ENCODE data around the gene PLCG2. TPM values are rescaled to one million over a fixed set of nuclear protein-coding genes. Genes with fewer than 3 reads are reported as not detected.

The PLCG2 gene
- total RNA-seq, 2 experiments from 2014 or later: 196 to 485 TPM

DNA sequence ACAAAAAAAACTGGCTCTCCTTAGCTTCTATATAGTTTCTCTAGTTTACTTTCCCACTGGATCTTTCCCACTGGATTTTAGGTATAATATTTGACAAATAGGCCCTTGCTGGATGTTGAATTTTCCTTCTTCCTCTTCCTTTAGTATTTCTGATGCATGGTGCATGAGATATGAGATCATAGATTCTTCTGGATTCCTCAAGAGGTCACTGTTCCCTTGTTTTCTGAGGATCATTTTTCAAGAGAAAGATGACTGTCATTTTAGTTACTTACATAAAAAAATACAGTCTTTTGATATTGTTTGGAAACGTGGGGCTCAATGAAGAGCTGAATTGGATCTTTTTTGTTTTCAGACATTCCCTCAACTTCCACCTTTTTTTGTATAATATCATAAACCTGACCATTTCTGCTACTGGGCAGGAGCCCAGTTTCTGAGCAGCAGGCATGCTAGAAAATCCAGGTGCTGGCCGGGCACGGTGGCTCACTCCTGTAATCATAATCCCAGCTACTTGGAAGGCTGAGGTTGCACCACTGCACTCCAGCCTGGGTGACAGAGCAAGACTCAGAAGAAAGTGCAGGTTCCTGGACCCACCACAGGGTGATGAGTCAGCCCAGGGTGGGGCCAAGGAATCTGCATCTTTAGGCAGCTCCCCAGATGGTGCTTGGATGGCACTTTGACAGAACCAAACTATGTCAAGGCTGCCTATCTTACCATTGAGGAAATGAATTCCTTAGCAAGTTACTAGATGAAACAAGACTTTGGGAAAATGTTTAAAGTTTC, 161.9 kb downstream of the PLCG2 start:
- no peak for DNase-seq (ENCODE audit: low spot score)
- no TSS peak for BruUV-seq (replicated peaks)
- H3K9me3 ChIP-seq (ENCODE audit: low read length): no peaks in the 10 kb centered on the region
- no peaks in the 10 kb centered on the region for H4K20me1 ChIP-seq (ENCODE audit: insufficient read depth, low read length)
- no peak overlapping the region for H2AFZ ChIP-seq (ENCODE audit: low read length)
- POLR2A ChIA-PET: interaction anchor here (0.7 kb wide), 1 partner anchor 11 kb away, joined by 3 read pairs; no protein-coding TSS in a partner anchor
- no peak for TF ChIP-seq EZH2phosphoT487 (IDR thresholded peaks at IDR 0.05; ENCODE audit: borderline replicate concordance, low read depth, low read length)
- TF ChIP-seq, protein P1, sequence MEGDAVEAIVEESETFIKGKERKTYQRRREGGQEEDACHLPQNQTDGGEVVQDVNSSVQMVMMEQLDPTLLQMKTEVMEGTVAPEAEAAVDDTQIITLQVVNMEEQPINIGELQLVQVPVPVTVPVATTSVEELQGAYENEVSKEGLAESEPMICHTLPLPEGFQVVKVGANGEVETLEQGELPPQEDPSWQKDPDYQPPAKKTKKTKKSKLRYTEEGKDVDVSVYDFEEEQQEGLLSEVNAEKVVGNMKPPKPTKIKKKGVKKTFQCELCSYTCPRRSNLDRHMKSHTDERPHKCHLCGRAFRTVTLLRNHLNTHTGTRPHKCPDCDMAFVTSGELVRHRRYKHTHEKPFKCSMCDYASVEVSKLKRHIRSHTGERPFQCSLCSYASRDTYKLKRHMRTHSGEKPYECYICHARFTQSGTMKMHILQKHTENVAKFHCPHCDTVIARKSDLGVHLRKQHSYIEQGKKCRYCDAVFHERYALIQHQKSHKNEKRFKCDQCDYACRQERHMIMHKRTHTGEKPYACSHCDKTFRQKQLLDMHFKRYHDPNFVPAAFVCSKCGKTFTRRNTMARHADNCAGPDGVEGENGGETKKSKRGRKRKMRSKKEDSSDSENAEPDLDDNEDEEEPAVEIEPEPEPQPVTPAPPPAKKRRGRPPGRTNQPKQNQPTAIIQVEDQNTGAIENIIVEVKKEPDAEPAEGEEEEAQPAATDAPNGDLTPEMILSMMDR (conservative IDR thresholded peaks at IDR 0.05; ENCODE audit: low read length): peak; percentile 65
- H3K9me2 ChIP-seq (ENCODE audit: insufficient read depth, low read length): no peaks in the 10 kb centered on the region
- no peak overlapping the region for H3K4me3 ChIP-seq (ENCODE audit: low read depth, low read length, poor library complexity, severe bottlenecking)
- no peaks in the 10 kb centered on the region for H3K79me2 ChIP-seq (ENCODE audit: insufficient read depth, low read depth, low read length)
- peaks cover 100% of the 10 kb centered on the region for H3K36me3 ChIP-seq (ENCODE audit: insufficient read depth, low read length)
- no peak overlapping the region for H3K27ac ChIP-seq (ENCODE audit: low read depth, low read length, poor library complexity, severe bottlenecking)
- H3K4me1 ChIP-seq (ENCODE audit: insufficient read depth, low read length, poor library complexity, severe bottlenecking): no peaks in the 10 kb centered on the region
- no peak overlapping the region for H3K4me2 ChIP-seq (ENCODE audit: low read length)
- CTCF ChIA-PET (ENCODE audit: unreplicated experiment): no interaction called here
- intact Hi-C loops (cut with micrococcal nuclease; ENCODE audit: unreplicated experiment): no loop called here

DNA sequence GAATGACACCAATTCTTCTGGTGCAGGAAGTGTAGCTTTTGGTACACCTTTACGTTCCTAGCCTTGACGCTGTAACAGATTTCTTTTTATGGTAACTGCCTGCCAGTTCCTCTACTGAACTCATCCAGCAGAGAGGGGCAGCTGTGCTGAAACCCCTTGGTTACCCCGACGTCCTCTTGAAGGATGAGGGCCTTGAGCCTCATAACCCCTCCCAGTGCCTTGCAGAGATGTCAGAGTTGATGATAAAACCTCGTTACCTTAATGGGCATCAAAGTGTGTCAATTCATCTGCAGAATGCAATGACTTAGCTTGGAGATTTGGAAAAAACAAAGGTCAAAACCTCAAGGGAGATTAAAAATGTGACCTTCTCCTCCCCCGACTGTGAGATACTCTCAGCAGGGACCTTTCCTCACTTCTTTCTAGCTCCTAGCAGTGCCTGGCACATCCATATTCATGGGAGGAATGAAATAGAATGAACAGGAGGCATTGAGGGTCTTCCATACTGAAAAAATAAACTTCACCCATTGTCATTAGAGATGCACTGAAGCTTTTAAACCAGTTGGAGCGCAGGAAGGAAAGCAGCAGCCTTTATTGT, 163.0 kb downstream of the PLCG2 start:
- TF ChIP-seq, protein P1 (conservative IDR thresholded peaks at IDR 0.05; ENCODE audit: low read length): no peak
- no peak for TF ChIP-seq EZH2phosphoT487 (IDR thresholded peaks at IDR 0.05; ENCODE audit: borderline replicate concordance, low read depth, low read length)
- Histone ChIP-seq H4K20me1 (ENCODE audit: insufficient read depth, low read length) (no peaks in the 10 kb centered on the region), H2AFZ (ENCODE audit: low read length) (no peak overlapping the region), H3K79me2 (ENCODE audit: insufficient read depth, low read depth, low read length) (no peaks in the 10 kb centered on the region), H3K4me3 (ENCODE audit: low read depth, low read length, poor library complexity, severe bottlenecking) (no peak overlapping the region), H3K36me3 (ENCODE audit: insufficient read depth, low read length) (peaks cover 100% of the 10 kb centered on the region), H3K27ac (ENCODE audit: low read depth, low read length, poor library complexity, severe bottlenecking) (no peak overlapping the region), H3K9me2 (ENCODE audit: insufficient read depth, low read length) (no peaks in the 10 kb centered on the region), H3K4me1 (ENCODE audit: insufficient read depth, low read length, poor library complexity, severe bottlenecking) (no peaks in the 10 kb centered on the region), H3K9me3 (ENCODE audit: low read length) (no peaks in the 10 kb centered on the region), H3K4me2 (ENCODE audit: low read length) (no peak overlapping the region)
- no TSS peak for BruUV-seq (replicated peaks)
- no peak for DNase-seq (ENCODE audit: low spot score)
- ChIA-PET POLR2A (interaction anchor here (0.6 kb wide), 1 partner anchor 114 kb away, joined by 3 read pairs; no protein-coding TSS in a partner anchor), CTCF (ENCODE audit: unreplicated experiment) (no interaction called here)
- intact Hi-C loops (cut with micrococcal nuclease; ENCODE audit: unreplicated experiment): no loop called here

DNA sequence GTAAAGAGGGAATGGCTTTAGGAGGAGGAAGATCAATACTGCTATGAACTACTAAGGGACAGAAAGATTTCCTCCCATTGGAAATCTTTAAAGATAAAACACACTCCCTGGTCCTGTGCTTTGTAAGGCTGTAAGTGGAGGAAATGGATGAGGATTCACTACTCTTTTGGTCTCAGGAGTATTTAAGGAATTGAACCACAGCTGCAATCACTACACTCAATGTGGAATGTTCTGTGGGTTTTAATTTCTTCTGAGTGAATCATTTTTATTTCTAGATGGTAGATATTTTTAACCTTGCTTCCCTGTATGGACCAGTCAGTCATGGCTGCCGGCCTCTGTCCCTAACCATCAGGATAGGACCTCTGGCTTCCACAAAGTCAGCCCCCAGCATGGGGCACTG, 166.6 kb downstream of the PLCG2 start:
- Histone ChIP-seq H3K4me3 (ENCODE audit: low read depth, low read length, poor library complexity, severe bottlenecking) (no peak overlapping the region), H3K36me3 (ENCODE audit: insufficient read depth, low read length) (peaks cover 100% of the 10 kb centered on the region), H3K9me3 (ENCODE audit: low read length) (peaks cover 13% of the 10 kb centered on the region), H2AFZ (ENCODE audit: low read length) (no peak overlapping the region), H3K9me2 (ENCODE audit: insufficient read depth, low read length) (no peaks in the 10 kb centered on the region), H3K4me2 (ENCODE audit: low read length) (no peak overlapping the region), H4K20me1 (ENCODE audit: insufficient read depth, low read length) (no peaks in the 10 kb centered on the region), H3K79me2 (ENCODE audit: insufficient read depth, low read depth, low read length) (no peaks in the 10 kb centered on the region), H3K4me1 (ENCODE audit: insufficient read depth, low read length, poor library complexity, severe bottlenecking) (no peaks in the 10 kb centered on the region), H3K27ac (ENCODE audit: low read depth, low read length, poor library complexity, severe bottlenecking) (no peak overlapping the region)
- no peak for TF ChIP-seq EZH2phosphoT487 (IDR thresholded peaks at IDR 0.05; ENCODE audit: borderline replicate concordance, low read depth, low read length)
- TF ChIP-seq, protein P1 (conservative IDR thresholded peaks at IDR 0.05; ENCODE audit: low read length): no peak
- ChIA-PET CTCF (ENCODE audit: unreplicated experiment) (no interaction called here), POLR2A (no interaction called here)
- intact Hi-C loops (cut with micrococcal nuclease; ENCODE audit: unreplicated experiment): no loop called here
- DNase-seq (ENCODE audit: low spot score): no peak
- BruUV-seq (replicated peaks): no TSS peak

Measured in OCI-LY7 (cell line).